Right lobe of liver (tissue), 4 donors: ENCODE results near the gene CRYM.

Experiments used
- CTCF ChIP-seq, 4 donors: fragments of 200-600 bp in 3 of 4; fragments of 450-650 bp in 1 of 4; IDR thresholded peaks; one replicate each; pipeline versions ENCODE4 v1.5.1 to v1.8.0; 2016 to 2022; ENCODE audit warnings: antibody characterized with exemption in 4 of 4, mild to moderate bottlenecking in 2 of 4
- POLR2A ChIP-seq: fragments of 450-650 bp; IDR thresholded peaks from one replicate; pipeline ENCODE4 v1.6.1; 2017; ENCODE audit warnings: antibody characterized with exemption, mild to moderate bottlenecking
- donor health status: DM: no; HTN: no; CAD: no.
- donor health status: DM: no; HTN: no; CAD: no.
- donor health status: DM: no; HTN: yes; CAD: no.

- TF ChIP-seq CTCF (IDR thresholded peaks at IDR 0.05) (no peak), POLR2A (peak; percentile 16)
Measured at GRCh38 chr16:21265104-21265837, 12.8 kb downstream of the CRYM start.
